HFF-Myc (cell line): Measurements from ENCODE around the gene HAUS7.
A peak's percentile ranks its signal among the peaks of the same experiment; 100 is the strongest.

ENCODE experiments used
- DNase-seq: peaks from one replicate; pipeline ENCODE4 v3.0.0-alpha.2; 2011; ENCODE audit warnings: low read depth; ENCODE audit errors: extremely low read depth
- H3K4me3 ChIP-seq: replicated peaks from 2 replicates; pipeline ENCODE4 v1.5.1; 2011; ENCODE audit warnings: low read depth, mild to moderate bottlenecking, control low read depth, low read length
- CTCF ChIP-seq: IDR thresholded peaks from 2 replicates; pipeline ENCODE4 v1.5.1; 2012; ENCODE audit warnings: mild to moderate bottlenecking, low read depth, low read length, control low read depth; ENCODE audit errors: missing control alignments

HAUS7 gene

GRCh38 chrX:153470411-153471363 is at the start of gene HAUS7:
Gene HAUS7, minus strand, starts transcription at chrX:153470576. Its CDS starts 19 bp downstream, at chrX:153470557.
- peak; percentile 52 for DNase-seq
- peak; percentile 65 for TF ChIP-seq CTCF
- peak within 1 kb of the TSS; percentile 75 for H3K4me3 ChIP-seq

DNA sequence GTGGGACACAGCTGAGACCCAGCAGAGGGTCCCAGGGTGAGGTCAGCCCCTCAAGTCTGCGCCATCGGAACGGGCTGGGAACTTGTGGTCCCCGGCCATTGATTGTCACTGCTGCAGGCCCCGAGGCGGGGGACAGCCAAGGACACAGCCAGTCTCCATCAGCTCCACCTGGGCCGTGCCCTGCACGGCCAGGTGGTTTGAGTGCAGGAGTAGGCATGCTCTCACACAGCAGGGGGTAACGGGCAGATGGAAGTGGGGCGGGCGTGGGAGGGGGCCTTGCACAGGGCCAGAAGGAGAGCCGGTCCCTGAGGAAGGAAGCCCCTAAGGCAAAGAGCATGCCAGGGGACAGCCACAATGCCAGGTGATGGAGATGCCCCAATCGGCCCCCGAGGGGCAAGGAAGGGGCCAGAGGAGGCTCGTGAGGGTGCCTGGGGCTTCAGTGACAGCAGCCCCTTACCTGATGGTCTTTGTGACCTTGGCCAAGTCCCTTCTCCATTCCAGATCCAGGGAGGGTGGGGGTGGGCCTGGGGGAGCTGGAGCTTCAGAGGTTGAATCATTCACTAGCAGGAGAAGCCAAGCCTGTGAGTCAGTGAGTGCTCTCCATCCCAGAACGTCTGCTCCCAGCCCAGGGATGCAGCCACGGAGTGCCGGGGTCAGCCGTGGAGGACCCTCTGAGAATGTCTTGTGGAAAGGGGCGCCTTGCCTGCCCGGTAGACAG is 49.4 kb upstream of the HAUS7 start:
- TF ChIP-seq CTCF: no peak
- DNase-seq: no peak
- no peak overlapping the region for H3K4me3 ChIP-seq

- no peak for TF ChIP-seq CTCF
- H3K4me3 ChIP-seq: no peak overlapping the region
- no peak for DNase-seq
These were observed 47.8 kb upstream of the HAUS7 start for GRCh38 chrX:153517946-153518834.

DNA sequence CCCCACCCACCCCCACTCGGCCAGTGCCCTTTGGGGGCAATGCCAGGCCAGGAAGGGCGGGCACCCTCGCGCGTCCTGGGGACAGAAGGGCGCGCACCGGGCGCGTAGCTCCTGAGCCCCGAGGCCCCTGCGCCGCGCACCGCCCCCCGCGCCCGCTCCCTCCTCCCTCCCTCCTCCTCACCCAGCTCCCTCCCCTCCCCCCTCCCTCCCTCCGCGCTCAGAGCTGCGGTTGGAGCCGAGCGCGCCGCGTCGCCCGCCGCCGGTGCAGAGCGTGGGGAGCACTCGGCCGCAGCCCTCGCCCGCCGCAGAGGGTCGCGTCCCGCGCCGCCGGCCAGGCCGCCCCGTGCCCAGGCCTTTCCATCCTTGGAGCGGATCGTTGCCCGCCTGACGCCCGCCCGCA is 47.0 kb upstream of the HAUS7 start, which contains the start of gene ATP2B3:
Gene ATP2B3 (plus strand): TSS at position 220 of the 400 bp plus-strand sequence. CDS start 18,606 bp downstream, outside the sequence.
- H3K4me3 ChIP-seq: no peak within 1 kb of the TSS
- TF ChIP-seq CTCF: no peak
- DNase-seq: no peak

DNA sequence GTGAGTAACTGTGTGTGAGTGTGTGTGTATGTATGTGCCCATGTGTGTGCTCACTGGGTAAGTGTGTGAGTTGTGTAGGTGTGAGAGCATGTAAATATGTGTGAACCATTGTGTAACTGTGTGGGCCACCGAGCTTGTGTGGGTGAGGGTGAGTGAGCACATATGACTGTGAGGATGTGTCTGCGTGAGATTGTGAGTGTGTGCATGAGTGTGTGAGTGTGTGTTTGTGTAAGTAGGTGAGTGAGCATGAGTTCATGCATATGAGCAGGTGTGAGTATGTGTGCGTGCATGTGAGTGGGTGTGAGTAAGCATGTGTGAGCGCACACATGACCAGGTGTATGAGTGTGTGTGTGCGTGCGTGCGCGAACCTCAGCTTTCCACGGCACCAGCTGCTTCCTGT is 45.7 kb upstream of the HAUS7 start:
- no peak overlapping the region for H3K4me3 ChIP-seq
- TF ChIP-seq CTCF: no peak
- no peak for DNase-seq

DNA sequence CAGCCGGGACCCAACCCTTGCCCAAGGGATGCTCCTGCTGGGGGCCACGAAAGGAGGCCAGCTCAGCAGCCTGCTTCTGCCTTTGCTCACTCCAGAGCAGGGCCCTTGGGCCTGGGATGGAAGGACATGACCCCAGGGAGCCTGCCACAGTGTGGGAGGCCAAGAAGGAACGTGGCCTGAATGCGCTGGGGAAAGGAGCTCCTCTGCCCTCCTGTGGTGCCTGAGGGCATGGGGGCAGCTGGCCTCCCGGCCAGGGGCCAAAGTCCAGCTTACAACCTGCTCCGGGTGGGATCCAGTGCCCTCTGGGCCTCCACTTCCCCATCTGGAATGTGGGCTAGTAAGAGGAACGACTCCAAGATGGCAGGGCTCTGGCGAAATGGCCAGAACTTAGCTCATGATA is 45.1 kb upstream of the HAUS7 start:
- no peak for TF ChIP-seq CTCF
- no peak overlapping the region for H3K4me3 ChIP-seq
- DNase-seq: no peak
